Measurements from ENCODE around the gene KIF2A.

The KIF2A gene

GRCh38 chr5:62296998-62297397, 9.0 kb upstream of the KIF2A start:
- no peak for DNase-seq

- no peak for DNase-seq
Measured at GRCh38 chr5:62298118-62298517, 7.9 kb upstream of the KIF2A start.

- DNase-seq, result no peak
Measured at GRCh38 chr5:62299101-62299500, 6.9 kb upstream of the KIF2A start.

- no peak for DNase-seq
Measured at GRCh38 chr5:62299600-62299999, 6.4 kb upstream of the KIF2A start.

- DNase-seq, result no peak
Measured at GRCh38 chr5:62305358-62305714, 670 bp upstream of the KIF2A start.

GRCh38 chr5:62306323-62306895, 403 bp downstream of the KIF2A start:
- DNase-seq, result peak; percentile 40

- DNase-seq, result peak; percentile 28
Measured at GRCh38 chr5:62306896-62307689, 1.1 kb downstream of the KIF2A start.

- DNase-seq, result no peak
Measured at GRCh38 chr5:62308439-62308838, 2.4 kb downstream of the KIF2A start.

- DNase-seq, result no peak
Measured at GRCh38 chr5:62309107-62309506, 3.1 kb downstream of the KIF2A start.

GRCh38 chr5:62310426-62311143, 4.6 kb downstream of the KIF2A start:
- DNase-seq, result no peak

- DNase-seq, result no peak
Measured at GRCh38 chr5:62312036-62312435, 6.0 kb downstream of the KIF2A start.

- no peak for DNase-seq
Measured at GRCh38 chr5:62312674-62313073, 6.7 kb downstream of the KIF2A start.

GRCh38 chr5:62314213-62314830, 8.3 kb downstream of the KIF2A start:
- DNase-seq, result no peak

- DNase-seq, result no peak
Measured at GRCh38 chr5:62315376-62316175, 9.6 kb downstream of the KIF2A start.

- no peak for DNase-seq
Measured at GRCh38 chr5:62316176-62316502, 10.1 kb downstream of the KIF2A start.

- DNase-seq, result no peak
Measured at GRCh38 chr5:62317810-62318209, 11.8 kb downstream of the KIF2A start.

GRCh38 chr5:62322484-62322883, 16.5 kb downstream of the KIF2A start:
- no peak for DNase-seq

- no peak for DNase-seq
Measured at GRCh38 chr5:62326302-62326701, 20.3 kb downstream of the KIF2A start.

- no peak for DNase-seq
Measured at GRCh38 chr5:62326702-62327101, 20.7 kb downstream of the KIF2A start.

GRCh38 chr5:62327138-62328053, 21.4 kb downstream of the KIF2A start:
- DNase-seq, result no peak

GRCh38 chr5:62328772-62329491, 22.9 kb downstream of the KIF2A start:
- DNase-seq, result no peak
